ENCODE measurements around the gene MBOAT2.

DNA sequence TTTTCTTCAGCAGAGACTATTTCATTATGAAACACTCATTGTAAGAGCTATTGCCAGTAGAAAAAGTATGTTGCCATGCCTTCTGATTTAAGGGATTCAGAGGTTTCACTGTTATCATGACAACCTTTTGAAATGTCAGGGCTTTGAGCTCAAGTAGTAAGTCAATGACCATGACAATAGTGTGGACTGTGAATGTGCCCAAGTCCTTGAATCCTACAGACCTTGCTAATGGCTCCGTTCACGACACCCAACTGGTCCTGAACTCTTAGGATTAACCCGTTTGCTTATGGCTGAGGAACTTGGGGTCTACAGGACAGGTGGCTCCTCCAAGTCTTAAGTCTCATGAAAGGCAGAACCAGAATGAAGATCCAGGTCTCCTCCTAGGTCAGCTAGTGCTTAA lies 148.5 kb downstream of the MBOAT2 start:
- TF ChIP-seq, protein P1, sequence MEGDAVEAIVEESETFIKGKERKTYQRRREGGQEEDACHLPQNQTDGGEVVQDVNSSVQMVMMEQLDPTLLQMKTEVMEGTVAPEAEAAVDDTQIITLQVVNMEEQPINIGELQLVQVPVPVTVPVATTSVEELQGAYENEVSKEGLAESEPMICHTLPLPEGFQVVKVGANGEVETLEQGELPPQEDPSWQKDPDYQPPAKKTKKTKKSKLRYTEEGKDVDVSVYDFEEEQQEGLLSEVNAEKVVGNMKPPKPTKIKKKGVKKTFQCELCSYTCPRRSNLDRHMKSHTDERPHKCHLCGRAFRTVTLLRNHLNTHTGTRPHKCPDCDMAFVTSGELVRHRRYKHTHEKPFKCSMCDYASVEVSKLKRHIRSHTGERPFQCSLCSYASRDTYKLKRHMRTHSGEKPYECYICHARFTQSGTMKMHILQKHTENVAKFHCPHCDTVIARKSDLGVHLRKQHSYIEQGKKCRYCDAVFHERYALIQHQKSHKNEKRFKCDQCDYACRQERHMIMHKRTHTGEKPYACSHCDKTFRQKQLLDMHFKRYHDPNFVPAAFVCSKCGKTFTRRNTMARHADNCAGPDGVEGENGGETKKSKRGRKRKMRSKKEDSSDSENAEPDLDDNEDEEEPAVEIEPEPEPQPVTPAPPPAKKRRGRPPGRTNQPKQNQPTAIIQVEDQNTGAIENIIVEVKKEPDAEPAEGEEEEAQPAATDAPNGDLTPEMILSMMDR (IDR thresholded peaks at IDR 0.05; ENCODE audit: insufficient read depth, low read length), result no peak
- TF ChIP-seq, protein P2, sequence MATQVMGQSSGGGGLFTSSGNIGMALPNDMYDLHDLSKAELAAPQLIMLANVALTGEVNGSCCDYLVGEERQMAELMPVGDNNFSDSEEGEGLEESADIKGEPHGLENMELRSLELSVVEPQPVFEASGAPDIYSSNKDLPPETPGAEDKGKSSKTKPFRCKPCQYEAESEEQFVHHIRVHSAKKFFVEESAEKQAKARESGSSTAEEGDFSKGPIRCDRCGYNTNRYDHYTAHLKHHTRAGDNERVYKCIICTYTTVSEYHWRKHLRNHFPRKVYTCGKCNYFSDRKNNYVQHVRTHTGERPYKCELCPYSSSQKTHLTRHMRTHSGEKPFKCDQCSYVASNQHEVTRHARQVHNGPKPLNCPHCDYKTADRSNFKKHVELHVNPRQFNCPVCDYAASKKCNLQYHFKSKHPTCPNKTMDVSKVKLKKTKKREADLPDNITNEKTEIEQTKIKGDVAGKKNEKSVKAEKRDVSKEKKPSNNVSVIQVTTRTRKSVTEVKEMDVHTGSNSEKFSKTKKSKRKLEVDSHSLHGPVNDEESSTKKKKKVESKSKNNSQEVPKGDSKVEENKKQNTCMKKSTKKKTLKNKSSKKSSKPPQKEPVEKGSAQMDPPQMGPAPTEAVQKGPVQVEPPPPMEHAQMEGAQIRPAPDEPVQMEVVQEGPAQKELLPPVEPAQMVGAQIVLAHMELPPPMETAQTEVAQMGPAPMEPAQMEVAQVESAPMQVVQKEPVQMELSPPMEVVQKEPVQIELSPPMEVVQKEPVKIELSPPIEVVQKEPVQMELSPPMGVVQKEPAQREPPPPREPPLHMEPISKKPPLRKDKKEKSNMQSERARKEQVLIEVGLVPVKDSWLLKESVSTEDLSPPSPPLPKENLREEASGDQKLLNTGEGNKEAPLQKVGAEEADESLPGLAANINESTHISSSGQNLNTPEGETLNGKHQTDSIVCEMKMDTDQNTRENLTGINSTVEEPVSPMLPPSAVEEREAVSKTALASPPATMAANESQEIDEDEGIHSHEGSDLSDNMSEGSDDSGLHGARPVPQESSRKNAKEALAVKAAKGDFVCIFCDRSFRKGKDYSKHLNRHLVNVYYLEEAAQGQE (IDR thresholded peaks at IDR 0.05; ENCODE audit: insufficient replicate concordance, low read depth), result no peak
- no peak for TF ChIP-seq POLR2AphosphoS5 (IDR thresholded peaks at IDR 0.05; ENCODE audit: low read depth)

Measured in HL-60 (cell line).